Ramos (cell line): ENCODE data around the gene KCNH6.

ENCODE experiments used
- in situ Hi-C: fragments of 300-500 bp; cut with MboI; formaldehyde crosslinking; loops from one replicate; pipeline ENCODE4 v1.14.3; 2022; ENCODE audit warnings: low sequenced_read_pairs; ENCODE audit not compliant: unreplicated experiment

KCNH6 gene

DNA sequence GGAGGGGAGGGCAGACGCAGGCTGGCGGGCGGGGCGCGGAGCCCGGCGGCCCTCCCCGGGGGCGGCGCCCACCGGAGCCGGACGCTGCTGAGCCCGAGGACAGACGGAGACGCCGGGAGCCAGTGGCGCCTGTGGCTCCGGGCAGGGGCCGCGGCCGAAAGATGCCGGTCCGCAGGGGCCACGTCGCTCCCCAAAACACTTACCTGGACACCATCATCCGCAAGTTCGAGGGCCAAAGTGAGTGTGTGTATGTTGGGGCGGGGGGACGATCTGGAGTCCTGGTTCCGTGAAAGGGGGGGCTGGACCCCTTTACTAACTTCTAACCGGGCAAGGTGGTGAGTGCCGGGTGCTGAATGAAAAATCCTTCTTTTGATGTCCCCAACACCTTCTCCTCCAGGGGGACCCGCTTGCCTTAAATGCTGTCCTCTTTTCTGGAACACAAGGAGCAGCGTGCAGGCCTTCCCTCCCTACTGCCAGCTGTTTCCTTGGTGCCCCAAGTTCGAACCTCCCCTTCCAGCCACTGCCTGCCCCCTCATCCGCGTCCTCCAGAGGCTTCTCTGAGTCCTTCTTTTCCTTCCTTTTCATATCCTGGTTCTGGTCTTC, at the start of gene KCNH6:
KCNH6 (plus strand) TSS at position 106 of the 603 bp plus-strand sequence; CDS start at position 162, 56 bp downstream.
- in situ Hi-C loops: no loop called here

GRCh38 chr17:63474174-63474573, 49.0 kb upstream of the KCNH6 start:
- in situ Hi-C loops: no loop called here

DNA sequence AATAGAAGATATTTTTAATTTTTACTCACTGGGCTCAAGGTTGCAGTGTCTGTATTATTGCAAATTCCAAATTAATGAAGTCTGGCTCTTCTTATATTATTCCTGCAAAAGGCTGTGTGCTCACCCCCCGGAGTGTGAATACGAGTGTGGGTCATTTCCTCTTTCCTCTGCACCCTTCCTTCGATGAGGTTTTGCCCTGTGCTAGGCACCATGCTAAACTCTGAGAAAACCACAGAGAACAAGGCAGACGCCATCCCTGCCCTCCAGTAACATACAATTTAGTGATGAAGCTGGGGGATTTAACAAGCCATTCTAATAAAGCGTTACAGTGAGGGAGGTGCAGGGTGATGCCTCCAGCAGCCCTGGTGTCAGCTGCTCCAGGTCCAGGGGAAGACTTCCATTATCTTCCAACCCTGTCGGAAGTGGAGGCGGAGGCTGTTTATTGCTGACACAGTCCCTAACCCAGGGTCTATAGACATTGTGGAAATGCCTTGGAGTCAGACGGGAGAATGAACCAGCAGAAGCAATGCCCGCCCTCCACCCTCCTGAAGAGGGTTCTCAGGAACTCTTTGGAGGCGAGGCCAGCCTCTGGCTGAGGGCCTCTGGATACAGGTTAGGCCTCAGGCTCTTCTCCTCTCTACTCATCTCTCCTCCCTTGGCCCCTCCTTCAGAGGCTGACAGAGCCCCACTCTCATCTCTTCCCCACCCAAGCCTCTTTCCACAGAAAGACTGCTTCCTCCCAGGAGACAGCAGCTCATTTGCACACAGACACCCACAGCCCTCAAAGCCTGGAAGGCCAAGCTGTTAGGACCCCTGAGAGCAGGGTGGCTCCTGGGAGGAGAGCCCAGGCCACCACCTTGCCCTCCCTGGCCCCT, 48.3 kb upstream of the KCNH6 start:
- in situ Hi-C loops: no loop called here

GRCh38 chr17:63475491-63476412, 47.4 kb upstream of the KCNH6 start:
- in situ Hi-C loops: no loop called here

DNA sequence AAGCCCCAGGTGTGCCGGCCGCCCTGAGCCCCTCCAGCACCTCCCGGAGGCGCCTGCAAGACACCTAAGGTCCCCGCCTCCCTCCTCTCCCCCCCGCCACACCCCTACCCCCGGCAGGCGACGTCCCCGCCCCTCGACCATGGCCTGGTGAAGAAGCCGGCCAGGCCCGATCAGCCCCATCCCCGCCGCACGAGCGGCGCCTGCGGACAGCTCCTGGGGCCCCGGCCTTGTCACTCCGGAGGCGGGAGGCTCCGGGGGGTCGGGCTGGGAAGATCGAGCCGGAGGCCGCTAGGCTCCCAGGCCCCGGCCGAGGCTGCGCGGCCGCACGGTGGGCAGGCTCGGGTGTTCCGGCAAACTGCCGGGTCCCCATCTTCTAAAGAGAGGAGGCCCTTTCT, 46.7 kb upstream of the KCNH6 start:
- in situ Hi-C loops: no loop called here

- in situ Hi-C loops: no loop called here
Observed at GRCh38 chr17:63476854-63477479, 46.2 kb upstream of the KCNH6 start, which contains the start of gene ACE. Gene ACE (plus strand): TSS chr17:63477061. CDS start chr17:63477095, 34 bp downstream.

GRCh38 chr17:63477480-63478440, 45.4 kb upstream of the KCNH6 start:
- in situ Hi-C loops: no loop called here

DNA sequence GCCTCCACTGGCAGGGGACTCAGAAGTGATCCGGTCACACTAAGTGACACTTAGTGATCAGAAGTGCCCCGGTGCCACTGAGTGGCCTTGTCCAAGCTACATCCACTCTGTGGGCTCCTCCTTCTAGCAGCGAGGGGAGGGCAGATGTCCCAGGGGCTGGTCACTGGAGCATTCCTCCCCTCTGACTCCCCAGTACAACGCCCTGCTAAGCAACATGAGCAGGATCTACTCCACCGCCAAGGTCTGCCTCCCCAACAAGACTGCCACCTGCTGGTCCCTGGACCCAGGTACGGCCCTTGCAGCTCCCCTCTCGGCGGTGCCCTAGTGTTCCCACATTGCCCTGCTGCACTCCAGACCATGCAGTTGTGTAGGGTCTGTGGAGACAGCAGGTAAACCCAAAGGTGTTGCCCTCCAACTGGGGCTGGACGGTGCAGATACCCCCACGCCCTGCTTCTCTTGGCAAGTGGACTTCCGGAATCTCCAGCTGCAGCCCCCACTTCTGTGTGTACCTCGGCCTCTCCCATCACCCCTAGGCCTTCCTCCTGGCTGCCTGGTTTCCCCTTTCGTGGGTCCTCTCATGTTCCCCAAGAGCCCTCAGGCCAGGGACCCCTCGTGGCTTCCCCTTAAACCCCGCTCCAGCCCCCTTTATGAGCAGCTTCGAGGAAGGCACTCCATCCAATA, 44.2 kb upstream of the KCNH6 start:
- in situ Hi-C loops: no loop called here

DNA sequence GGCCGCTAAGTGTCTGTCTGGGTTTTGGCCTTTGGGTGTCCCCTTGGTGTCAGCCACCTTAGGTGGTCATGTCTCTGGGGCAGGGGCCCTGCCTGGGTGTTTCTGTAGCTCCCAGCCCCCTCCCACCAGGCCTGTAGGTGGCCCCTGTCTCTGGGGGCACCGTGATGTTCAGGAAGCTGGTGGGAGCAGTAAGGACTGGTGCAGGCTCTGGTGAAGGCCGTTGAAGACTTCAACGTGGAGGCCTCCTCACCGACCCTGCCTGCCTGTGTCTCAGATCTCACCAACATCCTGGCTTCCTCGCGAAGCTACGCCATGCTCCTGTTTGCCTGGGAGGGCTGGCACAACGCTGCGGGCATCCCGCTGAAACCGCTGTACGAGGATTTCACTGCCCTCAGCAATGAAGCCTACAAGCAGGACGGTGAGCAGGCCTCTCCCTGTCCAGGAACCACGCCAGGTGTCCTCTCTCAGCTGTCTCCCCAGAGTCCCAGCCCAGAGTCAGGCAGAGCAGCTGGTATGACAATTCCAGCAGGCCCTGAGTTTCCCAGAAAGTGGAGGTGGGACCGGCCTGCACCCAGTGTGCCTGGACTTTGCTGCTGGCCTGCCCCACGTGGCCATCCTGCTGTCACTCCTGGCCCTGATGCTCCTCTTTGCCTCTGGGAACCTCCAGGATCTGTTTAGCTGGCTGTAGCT, 43.5 kb upstream of the KCNH6 start:
- in situ Hi-C loops: no loop called here

DNA sequence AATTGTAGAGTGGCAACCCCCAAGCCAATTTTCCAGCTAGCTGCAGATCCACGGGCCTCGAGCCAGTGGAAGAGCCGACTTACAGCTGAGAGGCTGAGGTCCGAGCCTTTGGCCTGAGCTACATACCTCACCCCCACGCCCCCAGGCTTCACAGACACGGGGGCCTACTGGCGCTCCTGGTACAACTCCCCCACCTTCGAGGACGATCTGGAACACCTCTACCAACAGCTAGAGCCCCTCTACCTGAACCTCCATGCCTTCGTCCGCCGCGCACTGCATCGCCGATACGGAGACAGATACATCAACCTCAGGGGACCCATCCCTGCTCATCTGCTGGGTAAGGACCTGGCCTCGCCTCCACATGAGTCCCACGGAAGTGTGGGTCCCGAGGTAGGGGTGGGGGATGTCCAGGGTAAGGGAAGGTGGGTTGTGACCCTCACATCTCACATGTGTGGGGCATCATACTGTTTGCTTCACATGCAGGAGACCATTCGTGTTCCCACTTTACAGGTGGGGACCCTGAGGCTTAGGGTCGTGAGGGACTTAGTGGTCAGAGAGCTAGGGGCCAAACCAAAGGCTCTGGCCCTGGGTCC, 42.9 kb upstream of the KCNH6 start:
- in situ Hi-C loops: no loop called here

DNA sequence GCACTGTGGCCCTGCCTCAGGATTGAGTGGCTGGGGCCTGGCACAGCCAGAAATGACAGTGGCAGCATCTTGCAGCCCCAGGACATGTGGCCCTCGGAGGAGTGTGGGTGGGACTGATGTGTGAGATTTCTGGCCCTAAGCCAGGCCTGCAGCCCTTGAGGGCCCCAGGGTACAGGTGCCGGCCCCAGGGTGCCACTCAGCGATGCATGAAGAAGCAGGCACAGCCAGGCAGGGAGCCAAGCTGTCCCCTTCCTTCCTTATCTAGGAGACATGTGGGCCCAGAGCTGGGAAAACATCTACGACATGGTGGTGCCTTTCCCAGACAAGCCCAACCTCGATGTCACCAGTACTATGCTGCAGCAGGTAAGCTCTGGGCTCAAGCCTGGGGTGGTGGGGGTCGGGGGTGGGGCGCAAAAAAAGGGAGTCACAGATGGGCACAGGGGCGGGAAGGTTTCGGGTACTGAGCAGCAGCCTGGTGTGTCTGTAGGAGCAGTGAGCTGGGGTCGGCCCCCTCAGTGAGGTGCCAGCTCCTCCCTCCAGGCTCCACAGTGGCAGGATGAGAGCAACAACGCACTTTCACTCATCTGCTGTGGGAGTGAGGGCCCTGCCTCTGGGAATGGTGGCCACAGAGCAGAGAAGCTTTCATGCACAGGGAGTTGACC, 42.2 kb upstream of the KCNH6 start:
- in situ Hi-C loops: no loop called here

DNA sequence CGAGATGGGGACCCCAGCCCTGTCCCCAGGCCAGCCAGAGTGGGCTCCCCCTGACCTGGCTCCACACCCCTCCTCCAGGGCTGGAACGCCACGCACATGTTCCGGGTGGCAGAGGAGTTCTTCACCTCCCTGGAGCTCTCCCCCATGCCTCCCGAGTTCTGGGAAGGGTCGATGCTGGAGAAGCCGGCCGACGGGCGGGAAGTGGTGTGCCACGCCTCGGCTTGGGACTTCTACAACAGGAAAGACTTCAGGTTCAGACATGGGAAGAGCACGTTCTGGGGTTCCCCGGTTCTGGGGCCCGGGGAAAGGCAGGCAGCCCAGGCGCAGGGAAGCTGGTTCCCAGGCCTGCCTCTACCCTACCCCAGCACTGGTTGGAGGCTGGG, 41.7 kb upstream of the KCNH6 start:
- in situ Hi-C loops: no loop called here

DNA sequence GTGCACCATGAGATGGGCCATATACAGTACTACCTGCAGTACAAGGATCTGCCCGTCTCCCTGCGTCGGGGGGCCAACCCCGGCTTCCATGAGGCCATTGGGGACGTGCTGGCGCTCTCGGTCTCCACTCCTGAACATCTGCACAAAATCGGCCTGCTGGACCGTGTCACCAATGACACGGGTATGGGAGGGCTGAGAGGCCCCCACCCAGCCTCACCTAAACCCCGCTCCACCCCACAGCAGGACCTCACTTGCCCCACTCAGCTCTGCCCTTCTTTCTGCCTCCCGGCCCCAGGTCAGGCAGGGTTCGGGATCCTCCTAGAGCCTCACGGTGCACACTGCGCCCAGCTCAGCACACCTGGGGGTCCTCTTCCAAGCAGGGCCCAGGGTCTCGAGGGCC, 40.6 kb upstream of the KCNH6 start:
- in situ Hi-C loops: no loop called here

DNA sequence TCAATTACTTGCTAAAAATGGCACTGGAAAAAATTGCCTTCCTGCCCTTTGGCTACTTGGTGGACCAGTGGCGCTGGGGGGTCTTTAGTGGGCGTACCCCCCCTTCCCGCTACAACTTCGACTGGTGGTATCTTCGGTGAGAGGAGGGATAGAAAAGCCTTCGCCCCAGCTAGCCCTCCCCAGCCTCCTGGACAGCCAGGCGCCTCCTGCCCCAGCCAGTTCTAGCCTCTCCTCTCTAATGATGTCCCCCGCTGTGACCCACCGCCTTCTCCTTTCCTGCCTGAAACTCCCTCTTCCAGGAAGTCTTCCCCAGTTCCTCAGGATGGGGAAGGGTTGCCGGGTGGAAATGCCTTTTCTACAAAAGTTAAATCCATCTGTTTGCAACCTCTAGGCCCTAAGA, 40.1 kb upstream of the KCNH6 start:
- in situ Hi-C loops: no loop called here

- in situ Hi-C loops: no loop called here
Observed at GRCh38 chr17:63483655-63484575, 39.2 kb upstream of the KCNH6 start.
